Ishikawa (cell line): ENCODE results near the gene EVL.

Experiments used
- FOXM1 ChIP-seq: IDR thresholded peaks from 2 replicates; pipeline ENCODE4 v1.6.1; 2012; ENCODE audit warnings: low read depth, borderline replicate concordance
- TAF1 ChIP-seq: IDR thresholded peaks from 2 replicates; pipeline ENCODE4 v1.6.1; 2012; ENCODE audit warnings: low read depth, mild to moderate bottlenecking
- TF ChIP-seq, protein P1 (sequence below): IDR thresholded peaks from 2 replicates; pipeline ENCODE4 v1.6.1; 2012

DNA sequence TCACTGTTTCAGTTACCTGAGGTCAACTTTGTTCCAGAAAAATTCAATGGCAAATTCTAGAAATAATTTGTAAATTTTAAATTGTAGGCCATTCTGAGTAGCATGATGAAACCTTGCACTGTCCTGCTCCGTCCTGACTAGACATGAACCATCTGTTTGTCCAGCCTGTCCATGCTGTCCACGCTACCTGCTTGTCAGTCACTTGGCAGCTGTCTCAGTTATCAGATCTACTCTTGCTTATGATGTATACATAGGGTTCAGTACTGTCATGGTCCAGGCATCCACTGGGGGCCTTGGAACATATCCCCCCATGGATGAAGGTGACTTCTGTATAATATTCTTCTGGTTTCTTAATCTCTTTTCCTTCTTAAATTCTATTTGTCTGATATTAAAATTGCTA, 14.1 kb upstream of the EVL start:
- TF ChIP-seq TAF1 (no peak), FOXM1 (no peak)
- TF ChIP-seq, protein P1, sequence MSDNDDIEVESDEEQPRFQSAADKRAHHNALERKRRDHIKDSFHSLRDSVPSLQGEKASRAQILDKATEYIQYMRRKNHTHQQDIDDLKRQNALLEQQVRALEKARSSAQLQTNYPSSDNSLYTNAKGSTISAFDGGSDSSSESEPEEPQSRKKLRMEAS = no peak
